SU-DHL-6 (cell line): ENCODE measurements around the gene LZTS2.

ENCODE experiments used
- H2AFZ ChIP-seq: fragments of 200-600 bp; sonication (generic); 2 replicates; pipeline ENCODE4 v1.6.1; 2014; ENCODE audit warnings: low read depth, mild to moderate bottlenecking, moderate library complexity, mixed read lengths, antibody characterized with exemption, low read length; ENCODE audit not compliant: severe bottlenecking
- H3F3A ChIP-seq: fragments of 200-600 bp; shearing (Covaris generic); 2 replicates; pipeline ENCODE4 v1.6.0; 2016; ENCODE audit warnings: antibody characterized with exemption, mild to moderate bottlenecking; ENCODE audit not compliant: insufficient read depth
- H3K27ac ChIP-seq: fragments of 200-600 bp; sonication (generic); 2 replicates; pipeline ENCODE4 v1.5.1; 2016; ENCODE audit warnings: low read depth, mild to moderate bottlenecking, low read length, moderate library complexity, mixed read lengths
- H3K27me3 ChIP-seq: fragments of 200-600 bp; sonication (generic), shearing (Covaris generic); 2 replicates; pipeline ENCODE4 v1.6.0; 2014; ENCODE audit warnings: mild to moderate bottlenecking, low read length
- H3K36me3 ChIP-seq: fragments of 200-600 bp; sonication (generic); 2 replicates; pipeline ENCODE4 v1.6.1; 2014; ENCODE audit warnings: mild to moderate bottlenecking, low read length, mixed read lengths
- H3K4me2 ChIP-seq: fragments of 300-600, 200-600 bp; shearing (Covaris generic), sonication (generic); 2 replicates; pipeline ENCODE4 v1.6.0; 2014; ENCODE audit warnings: low read length, low read depth, mild to moderate bottlenecking; ENCODE audit not compliant: poor library complexity, severe bottlenecking
- H3K4me3 ChIP-seq: fragments of 200-600 bp; sonication (generic); 2 replicates; pipeline ENCODE4 v1.5.1; 2014; ENCODE audit warnings: antibody characterized with exemption, low read length, mild to moderate bottlenecking, mixed read lengths; ENCODE audit not compliant: insufficient read depth, poor library complexity, severe bottlenecking
- H3K79me2 ChIP-seq: fragments of 200-600 bp; sonication (generic); 2 replicates; pipeline ENCODE4 v1.6.1; 2014; ENCODE audit warnings: mild to moderate bottlenecking, low read length, moderate library complexity; ENCODE audit not compliant: insufficient read depth
- H3K9ac ChIP-seq: fragments of 200-600 bp; sonication (generic); 2 replicates; pipeline ENCODE4 v1.7.0; 2014; ENCODE audit warnings: mild to moderate bottlenecking, low read length
- H3K9me2 ChIP-seq: fragments of 200-600 bp; sonication (generic); replicated peaks from 2 replicates; pipeline ENCODE4 v1.6.1; 2014; ENCODE audit warnings: low read length; ENCODE audit not compliant: insufficient read depth
- H3K9me3 ChIP-seq: fragments of 200-600 bp; sonication (generic); 2 replicates; pipeline ENCODE4 v1.6.1; 2014; ENCODE audit warnings: low read length, mixed read lengths; ENCODE audit not compliant: insufficient read depth
- H4K20me1 ChIP-seq: fragments of 200-600 bp; sonication (generic); 2 replicates; pipeline ENCODE4 v1.6.1; 2014; ENCODE audit warnings: low read depth, mild to moderate bottlenecking, antibody characterized with exemption, low read length, moderate library complexity, mixed read lengths
- EZH2phosphoT487 ChIP-seq: fragments of 200-600 bp; sonication (generic), shearing (Covaris generic); conservative IDR thresholded peaks from 2 replicates; pipeline ENCODE4 v1.6.1; 2018; ENCODE audit warnings: mild to moderate bottlenecking, antibody characterized with exemption, low read length, moderate library complexity, mixed read lengths
- TF ChIP-seq, protein P1 (sequence below): fragments of 200-600 bp; sonication (generic); IDR thresholded peaks from one replicate; pipeline ENCODE4 v1.5.1; 2017; ENCODE audit warnings: antibody characterized with exemption, mild to moderate bottlenecking, low read length, moderate library complexity; ENCODE audit not compliant: insufficient read depth, poor library complexity, severe bottlenecking

LZTS2 gene

DNA sequence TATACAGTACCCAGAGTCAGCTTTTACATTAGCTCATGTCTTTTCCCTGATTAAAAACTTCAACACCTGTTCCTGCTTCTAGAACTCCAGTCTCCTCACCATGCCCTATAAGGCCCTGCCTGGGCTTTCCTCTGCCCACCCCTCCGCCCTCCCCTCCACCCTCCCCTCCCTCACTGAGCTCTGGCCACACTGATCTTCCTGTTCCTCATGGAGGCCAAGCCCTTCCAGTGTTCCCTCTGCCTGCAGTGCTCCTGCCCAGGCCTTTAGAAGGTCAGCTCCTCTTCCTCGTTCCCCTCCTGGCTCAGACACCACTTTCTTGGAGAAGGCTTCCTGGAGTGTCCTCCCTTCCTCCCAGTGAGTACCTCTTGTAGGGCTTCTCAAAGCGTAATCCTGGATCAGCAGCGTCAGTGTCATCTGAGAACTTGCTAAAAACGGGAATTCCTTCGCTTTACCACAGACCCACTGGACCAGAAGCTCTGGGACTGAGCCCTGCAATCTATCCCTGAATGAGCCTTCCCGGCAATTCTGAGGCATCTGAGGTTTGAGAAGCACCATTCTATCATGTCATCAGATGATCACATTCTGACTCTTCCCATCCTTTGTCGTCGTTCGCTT, 27.6 kb downstream of the LZTS2 start:
- Histone ChIP-seq H3K27ac (no peak overlapping the region), H3F3A (no peaks in the 10 kb centered on the region), H3K4me3 (no peak overlapping the region), H4K20me1 (no peaks in the 10 kb centered on the region), H3K27me3 (no peaks in the 10 kb centered on the region), H3K9ac (no peak overlapping the region), H3K79me2 (no peaks in the 10 kb centered on the region), H2AFZ (no peak overlapping the region), H3K4me2 (no peak overlapping the region), H3K36me3 (no peaks in the 10 kb centered on the region), H3K9me3 (no peaks in the 10 kb centered on the region), H3K9me2 (no peaks in the 10 kb centered on the region)
- TF ChIP-seq, protein P1, sequence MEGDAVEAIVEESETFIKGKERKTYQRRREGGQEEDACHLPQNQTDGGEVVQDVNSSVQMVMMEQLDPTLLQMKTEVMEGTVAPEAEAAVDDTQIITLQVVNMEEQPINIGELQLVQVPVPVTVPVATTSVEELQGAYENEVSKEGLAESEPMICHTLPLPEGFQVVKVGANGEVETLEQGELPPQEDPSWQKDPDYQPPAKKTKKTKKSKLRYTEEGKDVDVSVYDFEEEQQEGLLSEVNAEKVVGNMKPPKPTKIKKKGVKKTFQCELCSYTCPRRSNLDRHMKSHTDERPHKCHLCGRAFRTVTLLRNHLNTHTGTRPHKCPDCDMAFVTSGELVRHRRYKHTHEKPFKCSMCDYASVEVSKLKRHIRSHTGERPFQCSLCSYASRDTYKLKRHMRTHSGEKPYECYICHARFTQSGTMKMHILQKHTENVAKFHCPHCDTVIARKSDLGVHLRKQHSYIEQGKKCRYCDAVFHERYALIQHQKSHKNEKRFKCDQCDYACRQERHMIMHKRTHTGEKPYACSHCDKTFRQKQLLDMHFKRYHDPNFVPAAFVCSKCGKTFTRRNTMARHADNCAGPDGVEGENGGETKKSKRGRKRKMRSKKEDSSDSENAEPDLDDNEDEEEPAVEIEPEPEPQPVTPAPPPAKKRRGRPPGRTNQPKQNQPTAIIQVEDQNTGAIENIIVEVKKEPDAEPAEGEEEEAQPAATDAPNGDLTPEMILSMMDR: no peak
- TF ChIP-seq EZH2phosphoT487: no peak

DNA sequence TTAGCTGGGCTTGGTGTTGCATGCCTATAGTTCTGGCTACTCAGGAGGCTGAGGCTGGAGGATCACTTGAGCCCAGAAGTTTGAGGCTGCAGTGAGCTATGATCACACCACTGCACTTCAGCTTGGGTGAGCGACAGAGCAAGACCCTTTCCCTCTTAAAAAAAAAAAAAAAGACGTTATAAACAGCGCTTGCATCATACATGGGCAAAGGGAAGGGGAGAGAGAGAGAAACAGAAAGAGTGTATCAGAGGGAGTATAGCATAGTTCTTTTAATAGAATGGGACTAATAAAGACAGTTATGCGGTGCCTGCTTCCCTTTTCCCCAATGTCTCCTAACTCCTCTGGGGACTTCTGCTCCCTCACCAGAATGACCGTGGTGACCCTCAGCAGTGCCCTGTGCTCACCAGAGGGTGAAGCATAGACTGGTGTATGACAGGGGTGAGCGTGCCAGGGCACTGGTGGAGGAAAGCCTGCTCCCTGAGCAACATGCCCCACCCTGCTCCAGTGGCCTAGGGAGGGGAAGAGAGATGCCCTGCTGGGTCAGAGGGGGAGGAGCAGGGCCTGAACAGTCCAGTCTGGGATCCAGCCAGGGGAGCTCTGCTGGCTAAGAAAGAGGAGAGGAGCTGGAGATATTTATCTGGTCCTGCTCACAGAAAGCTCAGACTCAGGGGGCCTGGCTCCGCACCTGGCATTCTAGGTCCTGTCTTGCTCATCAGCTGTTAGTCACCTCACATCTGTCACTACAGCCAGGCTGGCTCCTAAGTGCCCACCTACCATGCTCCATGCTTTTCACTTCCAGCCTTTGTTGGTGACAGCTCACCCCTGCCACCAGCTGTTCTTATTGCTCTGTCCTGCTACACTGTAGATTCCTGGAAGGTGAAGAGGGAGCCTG, 29.1 kb downstream of the LZTS2 start:
- H3K9me3 ChIP-seq: no peaks in the 10 kb centered on the region
- H3K36me3 ChIP-seq: no peaks in the 10 kb centered on the region
- no peak for TF ChIP-seq EZH2phosphoT487
- TF ChIP-seq, protein P1: no peak
- no peaks in the 10 kb centered on the region for H3K9me2 ChIP-seq
- H4K20me1 ChIP-seq: no peaks in the 10 kb centered on the region
- H3K9ac ChIP-seq: no peak overlapping the region
- no peaks in the 10 kb centered on the region for H3K27me3 ChIP-seq
- no peak overlapping the region for H3K27ac ChIP-seq
- H3F3A ChIP-seq: no peaks in the 10 kb centered on the region
- H3K4me2 ChIP-seq: no peak overlapping the region
- no peak overlapping the region for H2AFZ ChIP-seq
- H3K79me2 ChIP-seq: no peaks in the 10 kb centered on the region
- H3K4me3 ChIP-seq: no peak overlapping the region

DNA sequence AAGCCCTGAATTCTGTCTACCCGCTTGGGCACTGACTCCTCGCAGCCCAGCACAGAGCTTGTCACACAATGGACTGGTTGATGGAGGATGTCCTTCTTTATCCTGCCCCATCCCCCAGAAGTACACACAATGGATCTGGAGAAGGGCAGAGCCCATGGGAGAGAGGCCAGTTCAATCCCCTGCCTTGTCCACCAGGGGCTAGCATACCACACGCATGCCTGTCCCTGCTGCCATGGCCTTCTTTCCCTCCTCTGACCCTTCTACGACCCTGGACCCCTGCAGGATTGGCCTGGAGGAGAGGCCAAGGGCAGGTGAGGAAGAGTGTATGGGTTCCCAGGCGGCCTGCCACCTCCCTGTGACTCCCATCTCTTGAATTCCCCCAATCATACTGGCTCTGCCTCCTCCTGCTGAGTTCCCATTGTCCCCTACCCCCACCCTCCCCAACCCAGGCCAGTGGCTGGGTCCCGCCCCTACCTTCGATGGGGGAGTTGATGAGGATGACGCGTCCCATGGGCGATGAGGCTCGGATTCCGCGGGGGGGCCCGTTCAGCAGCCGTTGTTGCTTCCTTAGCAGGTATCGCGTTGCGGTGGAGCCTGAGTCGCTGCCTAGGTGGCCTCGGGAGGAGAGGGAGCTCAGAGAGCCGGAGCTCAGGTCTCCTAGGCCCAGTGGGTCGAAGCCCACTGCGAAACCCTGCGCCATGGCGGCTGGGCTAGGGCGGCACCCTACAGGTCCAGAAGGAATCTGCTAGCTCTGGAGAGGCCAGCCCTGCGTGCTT, 30.1 kb downstream of the LZTS2 start:
- H4K20me1 ChIP-seq: no peaks in the 10 kb centered on the region
- no peaks in the 10 kb centered on the region for H3K9me2 ChIP-seq
- H3K9ac ChIP-seq: no peak overlapping the region
- H2AFZ ChIP-seq: no peak overlapping the region
- no peaks in the 10 kb centered on the region for H3K27me3 ChIP-seq
- H3K27ac ChIP-seq: no peak overlapping the region
- H3F3A ChIP-seq: no peaks in the 10 kb centered on the region
- no peaks in the 10 kb centered on the region for H3K79me2 ChIP-seq
- H3K4me2 ChIP-seq: no peak overlapping the region
- TF ChIP-seq, protein P1: no peak
- no peak for TF ChIP-seq EZH2phosphoT487
- no peaks in the 10 kb centered on the region for H3K9me3 ChIP-seq
- H3K36me3 ChIP-seq: no peaks in the 10 kb centered on the region
- no peak overlapping the region for H3K4me3 ChIP-seq
